Sigmoid colon (tissue), 4 donors: ENCODE results near the gene USHBP1.

ENCODE experiments used
- POLR2A ChIP-seq, 2 donors: fragments of 450-650 bp; IDR thresholded peaks; one replicate each; pipeline ENCODE4 v1.6.1; 2016; ENCODE audit warnings: antibody characterized with exemption in 2 of 2, mild to moderate bottlenecking in 2 of 2, moderate library complexity in 2 of 2
- POLR2AphosphoS5 ChIP-seq, 4 donors: sonication (generic); formaldehyde crosslinking; IDR thresholded peaks; one replicate each; pipeline ENCODE4 v1.6.1; 2017; ENCODE audit warnings: antibody characterized with exemption in 4 of 4
- TF ChIP-seq, protein P1 (sequence below), 4 experiments: fragments of 450-650 bp in 3 of 4; fragments of 200-600 bp in 1 of 4; IDR thresholded peaks; one replicate each; pipeline ENCODE4 v1.5.1; 2016 to 2019; ENCODE audit warnings: antibody characterized with exemption in 4 of 4, mild to moderate bottlenecking in 3 of 4, moderate library complexity in 2 of 4

DNA sequence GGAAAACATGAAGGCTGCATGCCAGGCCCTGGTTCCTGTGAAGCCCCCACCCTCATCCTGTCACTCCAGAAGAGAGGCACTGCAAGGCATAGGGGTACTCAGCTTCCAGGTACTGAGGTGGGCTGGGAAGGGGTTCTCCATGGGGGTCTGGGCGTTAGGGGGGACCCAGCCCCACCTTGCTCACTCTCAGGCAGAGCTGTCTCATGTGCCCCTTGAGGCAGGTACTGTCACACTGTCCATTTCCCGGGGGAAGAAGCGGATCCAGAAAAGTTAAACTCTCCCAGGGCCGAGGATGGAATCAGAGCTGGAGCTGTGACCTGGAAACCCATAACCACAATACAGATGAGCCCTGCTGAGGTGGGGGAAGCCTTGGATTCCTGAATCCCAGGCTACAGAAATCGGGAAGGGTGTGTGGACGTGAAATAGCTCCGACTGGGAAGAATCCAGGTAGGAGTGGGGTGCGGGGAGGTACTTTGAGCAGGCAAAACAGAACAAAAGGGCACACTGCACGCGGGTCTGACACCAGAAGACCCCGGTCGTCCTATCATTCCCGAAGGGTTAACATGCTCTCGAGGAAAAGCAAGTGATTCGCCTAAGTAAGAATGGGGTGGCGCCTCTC is 49.9 kb downstream of the USHBP1 start:
- TF ChIP-seq, protein P1, sequence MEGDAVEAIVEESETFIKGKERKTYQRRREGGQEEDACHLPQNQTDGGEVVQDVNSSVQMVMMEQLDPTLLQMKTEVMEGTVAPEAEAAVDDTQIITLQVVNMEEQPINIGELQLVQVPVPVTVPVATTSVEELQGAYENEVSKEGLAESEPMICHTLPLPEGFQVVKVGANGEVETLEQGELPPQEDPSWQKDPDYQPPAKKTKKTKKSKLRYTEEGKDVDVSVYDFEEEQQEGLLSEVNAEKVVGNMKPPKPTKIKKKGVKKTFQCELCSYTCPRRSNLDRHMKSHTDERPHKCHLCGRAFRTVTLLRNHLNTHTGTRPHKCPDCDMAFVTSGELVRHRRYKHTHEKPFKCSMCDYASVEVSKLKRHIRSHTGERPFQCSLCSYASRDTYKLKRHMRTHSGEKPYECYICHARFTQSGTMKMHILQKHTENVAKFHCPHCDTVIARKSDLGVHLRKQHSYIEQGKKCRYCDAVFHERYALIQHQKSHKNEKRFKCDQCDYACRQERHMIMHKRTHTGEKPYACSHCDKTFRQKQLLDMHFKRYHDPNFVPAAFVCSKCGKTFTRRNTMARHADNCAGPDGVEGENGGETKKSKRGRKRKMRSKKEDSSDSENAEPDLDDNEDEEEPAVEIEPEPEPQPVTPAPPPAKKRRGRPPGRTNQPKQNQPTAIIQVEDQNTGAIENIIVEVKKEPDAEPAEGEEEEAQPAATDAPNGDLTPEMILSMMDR (IDR thresholded peaks at IDR 0.05) = no peak
- TF ChIP-seq POLR2AphosphoS5 (IDR thresholded peaks at IDR 0.05) = no peak
- no peak for TF ChIP-seq POLR2A (IDR thresholded peaks at IDR 0.05)
